IMR-90 (cell line): ENCODE results near the gene AGAP2. TPM values are rescaled to one million over a fixed set of nuclear protein-coding genes. Genes with fewer than 3 reads are reported as not detected.

Experiments
- ATAC-seq: fragments of 200-7000 bp; cut with Tn5 transposase; 2 replicates; pipeline ENCODE4 v1.9.1; 2020; ENCODE audit warnings: low read depth, mild to moderate bottlenecking, moderate library complexity
- BruUV-seq: library from RNA; stranded (reverse); fragments of 400-500 nt; replicated peaks from 2 replicates; lab custom pipeline; 2021; lab: Mats Ljungman, UMichigan
- CTCF ChIA-PET: fragments of 300-600 bp; formaldehyde crosslinking; extraction: SDS; loops from one replicate; lab custom pipeline; 2021; ENCODE audit warnings: antibody characterized with exemption; lab: Yijun Ruan, JAX
- POLR2A ChIA-PET: fragments of 300-600 bp; sonication (Branson Sonifier 250); formaldehyde crosslinking; loops from one replicate; lab custom pipeline; 2022; ENCODE audit warnings: antibody characterized with exemption; ENCODE audit not compliant: unreplicated experiment; lab: Charles Lee
- DNase-seq: peaks from one replicate; pipeline ENCODE4 v3.0.0; 2013
- H2AFZ ChIP-seq: replicated peaks from 2 replicates; pipeline ENCODE3; 2013; ENCODE audit warnings: low read length, mild to moderate bottlenecking; ENCODE audit not compliant: poor library complexity
- H2AK5ac ChIP-seq: 2 replicates; pipeline ENCODE4 v1.6.1; 2013; ENCODE audit warnings: low read depth, low read length, inconsistent platforms
- H2AK9ac ChIP-seq: replicated peaks from 2 replicates; pipeline ENCODE3; 2013; ENCODE audit warnings: mild to moderate bottlenecking, low read depth, low read length, moderate library complexity; ENCODE audit not compliant: poor library complexity
- H2BK120ac ChIP-seq: 2 replicates; pipeline ENCODE4 v1.6.1; 2013; ENCODE audit warnings: low read depth, low read length, inconsistent platforms
- H2BK15ac ChIP-seq: 3 replicates; pipeline ENCODE4 v1.6.1; 2013; ENCODE audit warnings: low read depth, low read length, inconsistent platforms
- H2BK20ac ChIP-seq: 2 replicates; pipeline ENCODE4 v1.6.1; 2013; ENCODE audit warnings: low read depth, mild to moderate bottlenecking, inconsistent platforms, low read length, moderate library complexity
- H2BK5ac ChIP-seq: 2 replicates; pipeline ENCODE4 v1.6.1; 2013; ENCODE audit warnings: mild to moderate bottlenecking, low read depth, low read length, inconsistent platforms; ENCODE audit not compliant: poor library complexity, severe bottlenecking
- H3K14ac ChIP-seq: replicated peaks from 2 replicates; pipeline ENCODE4 v1.6.1; 2013; ENCODE audit warnings: low read depth, low read length, inconsistent platforms
- H3K18ac ChIP-seq: 2 replicates; pipeline ENCODE4 v1.6.1; 2013; ENCODE audit warnings: low read depth, low read length, control low read depth
- H3K23ac ChIP-seq: 2 replicates; pipeline ENCODE4 v1.6.1; 2013; ENCODE audit warnings: low read depth, low read length, inconsistent platforms
- H3K27ac ChIP-seq: 2 replicates; pipeline ENCODE4 v1.5.1; 2013; ENCODE audit warnings: mild to moderate bottlenecking, control low read depth, low read length; ENCODE audit not compliant: insufficient read depth
- H3K27me3 ChIP-seq: 2 replicates; pipeline ENCODE4 v1.6.1; 2013; ENCODE audit warnings: low read length; ENCODE audit not compliant: control insufficient read depth, insufficient read depth
- H3K36me3 ChIP-seq: 2 replicates; pipeline ENCODE4 v1.6.1; 2013; ENCODE audit warnings: low read length, mixed read lengths; ENCODE audit not compliant: control insufficient read depth, insufficient read depth
- H3K4ac ChIP-seq: 2 replicates; pipeline ENCODE4 v1.6.1; 2013; ENCODE audit warnings: low read depth, low read length, inconsistent platforms
- H3K4me1 ChIP-seq: 2 replicates; pipeline ENCODE4 v1.6.1; 2013; ENCODE audit warnings: low read length, mixed read lengths; ENCODE audit not compliant: control insufficient read depth, insufficient read depth
- H3K4me2 ChIP-seq: 2 replicates; pipeline ENCODE4 v1.6.1; 2013; ENCODE audit warnings: low read depth, mild to moderate bottlenecking, control low read depth, low read length, moderate library complexity
- H3K4me3 ChIP-seq: 2 replicates; pipeline ENCODE4 v1.5.1; 2013; ENCODE audit warnings: low read depth, mild to moderate bottlenecking, control low read depth, low read length, moderate library complexity; ENCODE audit not compliant: insufficient read depth
- H3K56ac ChIP-seq: 2 replicates; pipeline ENCODE4 v1.6.1; 2013; ENCODE audit warnings: low read length, inconsistent platforms; ENCODE audit not compliant: insufficient read depth; ENCODE audit errors: extremely low read depth
- H3K79me1 ChIP-seq, 2 experiments: 2 replicates each; pipeline ENCODE4 v1.6.1; 2013; ENCODE audit warnings: low read length in 2 of 2, inconsistent platforms in 1 of 2, low read depth in 1 of 2
- H3K9ac ChIP-seq: 2 replicates; pipeline ENCODE4 v1.6.1; 2013; ENCODE audit warnings: low read depth, low read length, control low read depth
- H3K9me1 ChIP-seq: 2 replicates; pipeline ENCODE4 v1.6.1; 2013; ENCODE audit warnings: low read length, inconsistent platforms; ENCODE audit not compliant: insufficient read depth
- H3K9me3 ChIP-seq: 2 replicates; pipeline ENCODE4 v1.6.1; 2013; ENCODE audit warnings: low read length; ENCODE audit not compliant: control insufficient read depth, insufficient read depth
- H4K20me1 ChIP-seq: 2 replicates; pipeline ENCODE4 v1.6.1; 2013; ENCODE audit warnings: low read length, inconsistent platforms; ENCODE audit not compliant: insufficient read depth
- H4K5ac ChIP-seq: 2 replicates; pipeline ENCODE4 v1.6.1; 2013; ENCODE audit warnings: mild to moderate bottlenecking, low read depth, low read length, control low read depth
- H4K8ac ChIP-seq, 2 experiments: 2 replicates each; pipeline ENCODE4 v1.6.1; 2013; ENCODE audit warnings: low read depth in 2 of 2, low read length in 2 of 2, control low read depth in 1 of 2, inconsistent platforms in 1 of 2
- H4K91ac ChIP-seq: 2 replicates; pipeline ENCODE4 v1.6.1; 2013; ENCODE audit warnings: low read depth, low read length, inconsistent platforms; ENCODE audit not compliant: insufficient read depth
- BHLHE40 ChIP-seq: fragments of 150-350 bp; IDR thresholded peaks from 2 replicates; pipeline ENCODE4 v1.6.1; 2016; ENCODE audit warnings: mild to moderate bottlenecking, low read depth, low read length
- CHD1 ChIP-seq: IDR thresholded peaks from 2 replicates; pipeline ENCODE4 v1.6.1; 2012; ENCODE audit warnings: low read depth, low read length, improper control_type of control experiment
- MAFK ChIP-seq: IDR thresholded peaks from 2 replicates; pipeline ENCODE4 v1.6.1; 2012; ENCODE audit warnings: low read depth, low read length, improper control_type of control experiment
- MAZ ChIP-seq: IDR thresholded peaks from 2 replicates; pipeline ENCODE4 v1.6.1; 2012; ENCODE audit warnings: low read depth, mild to moderate bottlenecking, low read length, improper control_type of control experiment, moderate library complexity, borderline replicate concordance
- MXI1 ChIP-seq: IDR thresholded peaks from 2 replicates; pipeline ENCODE4 v1.6.1; 2012; ENCODE audit warnings: low read depth, mild to moderate bottlenecking, low read length, moderate library complexity, borderline replicate concordance
- NFE2L2 ChIP-seq: fragments of 150-350 bp; IDR thresholded peaks from 2 replicates; pipeline ENCODE4 v1.6.1; 2016; ENCODE audit warnings: low read depth, mild to moderate bottlenecking, low read length
- RCOR1 ChIP-seq: IDR thresholded peaks from 2 replicates; pipeline ENCODE4 v1.6.1; 2012; ENCODE audit warnings: mild to moderate bottlenecking, low read length, improper control_type of control experiment; ENCODE audit not compliant: insufficient replicate concordance
- RFX5 ChIP-seq: IDR thresholded peaks from 2 replicates; pipeline ENCODE4 v1.8.0; 2012; ENCODE audit warnings: low read depth, mild to moderate bottlenecking, low read length, moderate library complexity
- SMC3 ChIP-seq: fragments of 150-350 bp; IDR thresholded peaks from 2 replicates; pipeline ENCODE4 v1.6.1; 2016; ENCODE audit warnings: low read depth, mild to moderate bottlenecking, antibody characterized with exemption, low read length, moderate library complexity
- WGBS, 2 experiments: methylation state at CpG; one replicate each; pipeline versions ENCODE4 v1.1.5 to v1.1.7; 2013; ENCODE audit warnings: missing lambda C conversion rate in 2 of 2; ENCODE audit not compliant: insufficient read length in 1 of 2; ENCODE audit errors: extremely low coverage in 2 of 2; 5-methylcytosine and 5-hydroxymethylcytosine counted together
- dilution Hi-C: fragments of 300-500 bp; cut with HindIII; formaldehyde crosslinking; loops from one replicate; pipeline ENCODE4 v1.14.3; 2018; ENCODE audit warnings: low sequenced_read_pairs; ENCODE audit not compliant: unreplicated experiment
- in situ Hi-C: fragments of 300-500 bp; cut with MboI; formaldehyde crosslinking; loops from 3 replicates; pipeline ENCODE4 v1.14.3; 2019; ENCODE audit warnings: low sequenced_read_pairs, inconsistent platforms, mixed read lengths
- intact Hi-C: fragments of 100-400 bp; cut with micrococcal nuclease; formaldehyde crosslinking; loops from 2 replicates; pipeline ENCODE4 v1.10.0; 2022
- polyA plus RNA-seq, 3 experiments: library from polyadenylated mRNA; depleted of rRNA; stranded (reverse); fragments of >200 nt; gene quantifications; 2 replicates each; pipeline ENCODE4 v1.2.3, GENCODE V29; 2012; ENCODE audit warnings: low replicate concordance in 1 of 3
- total RNA-seq: library from RNA; depleted of rRNA; stranded (reverse); fragments of >200 nt; gene quantifications from 2 replicates; pipeline ENCODE4 v1.2.3, GENCODE V29; 2012
- TF ChIP-seq, protein P1 (sequence below): fragments of 150-350 bp; IDR thresholded peaks from 2 replicates; pipeline ENCODE4 v1.6.1; 2016; ENCODE audit warnings: low read depth, mild to moderate bottlenecking, low read length, moderate library complexity, borderline replicate concordance
- TF ChIP-seq, protein P2 (sequence below): fragments of 150-350 bp; IDR thresholded peaks from 2 replicates; pipeline ENCODE4 v1.6.1; 2017; ENCODE audit warnings: mild to moderate bottlenecking, antibody characterized with exemption, low read length, low read depth

The AGAP2 gene
- total and polyA plus RNA-seq, 2 of the 4 experiments (the other 2 are of a cell fraction), result 0.03 to 0.18 TPM

DNA sequence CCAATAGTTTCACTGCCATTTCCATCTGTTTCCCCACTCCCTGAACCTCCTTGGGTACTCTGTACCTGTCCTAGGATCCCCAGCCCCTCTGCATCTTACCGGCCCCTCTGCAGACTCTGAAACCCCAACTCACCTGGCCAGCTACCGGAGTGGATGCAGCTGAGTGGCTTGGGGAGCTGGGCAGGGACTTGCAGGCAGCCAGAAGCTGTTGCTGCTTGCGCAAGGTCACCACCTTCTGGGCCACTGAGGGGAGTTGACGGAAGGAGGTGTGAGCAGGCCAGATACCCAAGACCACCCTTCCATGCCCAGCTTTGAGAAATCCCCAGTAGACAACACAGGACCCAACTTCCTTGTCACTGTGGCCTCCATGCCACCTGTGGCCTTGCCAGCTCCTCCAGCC, 6.3 kb downstream of the AGAP2 start:
- Histone ChIP-seq H3K27me3 (peaks cover 61% of the 10 kb centered on the region), H4K8ac (no peak overlapping the region), H3K9me1 (0 out of 2 replicates have a peak, but pooled peaks cover 4% of the 10 kb centered on the region), H3K14ac (no peak overlapping the region), H3K4me3 (no peak overlapping the region), H3K4ac (no peak overlapping the region), H3K27ac (no peak overlapping the region), H3K4me2 (no peak overlapping the region), H3K18ac (no peak overlapping the region), H3K4me1 (0 out of 2 replicates have a peak, but pooled peaks cover under 1% of the 10 kb centered on the region), H2BK15ac (no peak overlapping the region), H2AK5ac (no peak overlapping the region), H3K56ac (no peak overlapping the region), H3K9me3 (no peaks in the 10 kb centered on the region), H3K36me3 (peaks cover 6% of the 10 kb centered on the region; the same call in 1 of the 2 replicates), H4K91ac (no peak overlapping the region), H4K5ac (no peak overlapping the region), H3K79me1 (peaks cover 0 to 5% of the 10 kb centered on the region in 2 experiments; a peak in 1 of 4 replicates), H2AK9ac (no peak overlapping the region), H2AFZ (no peak overlapping the region), H4K20me1 (peaks cover 12% of the 10 kb centered on the region; the same call in 1 of the 2 replicates), H2BK5ac (no peak overlapping the region), H3K23ac (no peak overlapping the region), H2BK20ac (no peak overlapping the region), H3K9ac (no peak overlapping the region), H2BK120ac (no peak overlapping the region)
- no TSS peak for BruUV-seq
- in situ Hi-C loops (loop anchor here (10.0 kb wide), 1 partner anchor 147 kb away; no protein-coding TSS in a partner anchor), intact Hi-C loops (no loop called here), dilution Hi-C loops (no loop called here)
- no CpG with 5 or more reads among the region's 4 CpGs for WGBS, 2 experiments
- DNase-seq (no peak), ATAC-seq (no peak)
- CTCF ChIA-PET, result no interaction called here
- POLR2A ChIA-PET, result no interaction called here
- TF ChIP-seq RCOR1, result no peak
- no peak for TF ChIP-seq CHD1
- no peak for TF ChIP-seq MXI1
- no peak for TF ChIP-seq MAFK
- TF ChIP-seq SMC3, result no peak
- no peak for TF ChIP-seq RFX5
- no peak for TF ChIP-seq MAZ
- no peak for TF ChIP-seq NFE2L2
- TF ChIP-seq, protein P1, sequence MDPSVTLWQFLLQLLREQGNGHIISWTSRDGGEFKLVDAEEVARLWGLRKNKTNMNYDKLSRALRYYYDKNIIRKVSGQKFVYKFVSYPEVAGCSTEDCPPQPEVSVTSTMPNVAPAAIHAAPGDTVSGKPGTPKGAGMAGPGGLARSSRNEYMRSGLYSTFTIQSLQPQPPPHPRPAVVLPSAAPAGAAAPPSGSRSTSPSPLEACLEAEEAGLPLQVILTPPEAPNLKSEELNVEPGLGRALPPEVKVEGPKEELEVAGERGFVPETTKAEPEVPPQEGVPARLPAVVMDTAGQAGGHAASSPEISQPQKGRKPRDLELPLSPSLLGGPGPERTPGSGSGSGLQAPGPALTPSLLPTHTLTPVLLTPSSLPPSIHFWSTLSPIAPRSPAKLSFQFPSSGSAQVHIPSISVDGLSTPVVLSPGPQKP, result no peak
- TF ChIP-seq, protein P2, sequence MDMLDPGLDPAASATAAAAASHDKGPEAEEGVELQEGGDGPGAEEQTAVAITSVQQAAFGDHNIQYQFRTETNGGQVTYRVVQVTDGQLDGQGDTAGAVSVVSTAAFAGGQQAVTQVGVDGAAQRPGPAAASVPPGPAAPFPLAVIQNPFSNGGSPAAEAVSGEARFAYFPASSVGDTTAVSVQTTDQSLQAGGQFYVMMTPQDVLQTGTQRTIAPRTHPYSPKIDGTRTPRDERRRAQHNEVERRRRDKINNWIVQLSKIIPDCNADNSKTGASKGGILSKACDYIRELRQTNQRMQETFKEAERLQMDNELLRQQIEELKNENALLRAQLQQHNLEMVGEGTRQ, result no peak
- no peak for TF ChIP-seq BHLHE40
